ENCODE measurements around the gene KCNJ1.

DNA sequence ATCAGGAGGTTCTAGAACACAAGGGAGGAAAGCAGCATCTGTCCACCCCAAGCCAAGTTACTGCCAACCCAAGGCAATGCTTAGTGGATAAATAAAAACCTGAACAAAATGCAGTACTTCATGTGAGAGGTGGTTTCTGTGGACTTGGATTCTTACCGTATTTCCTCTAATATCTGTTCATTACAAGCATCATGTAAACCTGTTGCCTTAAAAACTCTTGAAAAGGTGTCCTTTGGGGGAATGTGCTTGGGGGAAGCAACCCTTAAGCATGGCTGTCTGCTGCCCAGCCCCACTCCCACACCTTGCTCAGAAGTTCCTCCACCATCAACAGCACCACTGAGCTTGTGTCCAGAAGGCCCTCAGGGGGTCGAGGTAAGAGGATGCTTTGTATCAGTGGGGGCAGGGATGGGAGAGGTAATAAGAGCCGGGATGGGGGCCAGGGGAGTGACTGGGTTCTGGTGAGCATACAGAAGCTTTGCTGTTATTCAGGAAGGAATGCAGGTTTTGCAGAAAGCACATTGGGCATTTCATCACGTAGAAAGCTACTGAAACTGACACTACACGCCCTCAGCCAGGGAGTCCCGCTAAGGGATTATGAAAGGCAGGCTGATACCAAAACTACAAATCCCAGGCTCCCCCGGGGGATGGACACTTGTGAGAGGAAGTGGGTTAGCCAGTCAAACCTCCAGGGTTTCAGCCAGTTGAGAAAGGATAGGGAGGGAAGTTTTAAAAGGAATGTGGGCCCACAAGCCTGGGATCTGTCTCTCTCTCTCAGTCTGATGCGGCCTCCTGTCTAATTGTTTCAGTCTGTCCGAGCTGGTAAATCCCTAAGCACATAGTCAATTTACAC is 52.0 kb downstream of the KCNJ1 start:
- no peak for TF ChIP-seq CTCF (conservative IDR thresholded peaks at IDR 0.05)
- TF ChIP-seq EZH2 (IDR thresholded peaks at IDR 0.05; ENCODE audit: low read depth), result no peak

Data from PC-9 (cell line).